HG03460 (cell line): ENCODE measurements around the gene TECPR1.

Experiments used
- ATAC-seq: cut with Tn5 transposase; IDR thresholded peaks from one replicate; pipeline ENCODE4 v1.9.1; 2021; ENCODE audit not compliant: unreplicated experiment

Gene TECPR1, protein sequence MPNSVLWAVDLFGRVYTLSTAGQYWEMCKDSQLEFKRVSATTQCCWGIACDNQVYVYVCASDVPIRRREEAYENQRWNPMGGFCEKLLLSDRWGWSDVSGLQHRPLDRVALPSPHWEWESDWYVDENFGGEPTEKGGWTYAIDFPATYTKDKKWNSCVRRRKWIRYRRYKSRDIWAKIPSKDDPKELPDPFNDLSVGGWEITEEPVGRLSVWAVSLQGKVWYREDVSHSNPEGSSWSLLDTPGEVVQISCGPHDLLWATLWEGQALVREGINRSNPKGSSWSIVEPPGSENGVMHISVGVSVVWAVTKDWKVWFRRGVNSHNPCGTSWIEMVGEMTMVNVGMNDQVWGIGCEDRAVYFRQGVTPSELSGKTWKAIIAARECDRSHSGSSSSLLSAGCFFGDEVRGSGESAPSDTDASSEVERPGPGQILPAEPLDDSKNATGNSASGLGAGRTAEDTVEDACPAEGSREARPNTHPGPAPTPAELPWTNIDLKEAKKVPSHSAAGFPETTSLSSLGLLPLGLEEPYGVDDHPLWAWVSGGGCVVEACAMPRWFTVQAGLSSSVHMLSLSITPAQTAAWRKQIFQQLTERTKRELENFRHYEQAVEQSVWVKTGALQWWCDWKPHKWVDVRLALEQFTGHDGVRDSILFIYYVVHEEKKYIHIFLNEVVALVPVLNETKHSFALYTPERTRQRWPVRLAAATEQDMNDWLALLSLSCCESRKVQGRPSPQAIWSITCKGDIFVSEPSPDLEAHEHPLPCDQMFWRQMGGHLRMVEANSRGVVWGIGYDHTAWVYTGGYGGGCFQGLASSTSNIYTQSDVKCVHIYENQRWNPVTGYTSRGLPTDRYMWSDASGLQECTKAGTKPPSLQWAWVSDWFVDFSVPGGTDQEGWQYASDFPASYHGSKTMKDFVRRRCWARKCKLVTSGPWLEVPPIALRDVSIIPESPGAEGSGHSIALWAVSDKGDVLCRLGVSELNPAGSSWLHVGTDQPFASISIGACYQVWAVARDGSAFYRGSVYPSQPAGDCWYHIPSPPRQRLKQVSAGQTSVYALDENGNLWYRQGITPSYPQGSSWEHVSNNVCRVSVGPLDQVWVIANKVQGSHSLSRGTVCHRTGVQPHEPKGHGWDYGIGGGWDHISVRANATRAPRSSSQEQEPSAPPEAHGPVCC

DNA sequence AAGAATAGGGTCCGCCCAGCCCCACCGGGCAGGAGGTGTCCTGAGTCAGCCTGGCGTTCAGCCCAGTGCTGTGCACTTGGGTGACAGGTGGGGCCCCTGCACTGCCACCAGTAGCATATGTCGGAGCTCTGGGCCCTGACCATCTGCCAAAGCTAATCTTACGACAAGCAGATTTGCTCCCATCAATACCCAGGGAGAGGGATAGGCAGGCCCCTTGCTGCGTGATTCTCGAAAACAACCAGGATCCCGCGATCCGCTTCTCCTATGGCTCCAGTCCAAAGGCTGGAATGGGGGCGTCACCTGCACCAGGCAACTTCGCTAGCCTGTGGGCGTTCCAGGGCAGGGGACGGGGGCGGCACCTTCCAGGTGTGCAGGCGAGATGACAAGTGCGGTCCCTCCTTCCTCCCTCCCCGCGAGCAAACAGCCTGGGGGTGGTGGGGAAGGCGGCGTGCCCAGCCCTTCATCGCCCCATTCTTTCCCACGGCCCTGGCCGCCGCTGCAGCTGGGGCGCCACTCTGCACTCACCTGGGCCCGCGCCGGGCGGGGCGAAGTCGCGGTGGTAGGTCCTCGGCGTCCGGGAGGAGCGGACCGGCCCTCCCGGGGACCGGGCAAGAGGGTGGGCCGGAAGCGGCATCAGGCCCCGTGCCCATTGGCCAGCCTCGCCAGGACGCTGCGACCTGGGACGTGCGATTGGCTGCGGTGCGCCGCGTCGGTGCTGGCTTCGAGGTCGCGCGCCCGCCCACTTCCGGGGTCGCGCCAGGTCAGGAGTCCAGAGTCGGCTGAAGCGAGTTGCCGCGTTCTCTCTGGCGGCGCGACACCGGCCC is at the start of gene TECPR1:
Gene TECPR1, minus strand, starts transcription at position 632 of the 824 bp plus-strand sequence. CDS start 6,086 bp downstream, outside the sequence.
- ATAC-seq = peak; percentile 97

DNA sequence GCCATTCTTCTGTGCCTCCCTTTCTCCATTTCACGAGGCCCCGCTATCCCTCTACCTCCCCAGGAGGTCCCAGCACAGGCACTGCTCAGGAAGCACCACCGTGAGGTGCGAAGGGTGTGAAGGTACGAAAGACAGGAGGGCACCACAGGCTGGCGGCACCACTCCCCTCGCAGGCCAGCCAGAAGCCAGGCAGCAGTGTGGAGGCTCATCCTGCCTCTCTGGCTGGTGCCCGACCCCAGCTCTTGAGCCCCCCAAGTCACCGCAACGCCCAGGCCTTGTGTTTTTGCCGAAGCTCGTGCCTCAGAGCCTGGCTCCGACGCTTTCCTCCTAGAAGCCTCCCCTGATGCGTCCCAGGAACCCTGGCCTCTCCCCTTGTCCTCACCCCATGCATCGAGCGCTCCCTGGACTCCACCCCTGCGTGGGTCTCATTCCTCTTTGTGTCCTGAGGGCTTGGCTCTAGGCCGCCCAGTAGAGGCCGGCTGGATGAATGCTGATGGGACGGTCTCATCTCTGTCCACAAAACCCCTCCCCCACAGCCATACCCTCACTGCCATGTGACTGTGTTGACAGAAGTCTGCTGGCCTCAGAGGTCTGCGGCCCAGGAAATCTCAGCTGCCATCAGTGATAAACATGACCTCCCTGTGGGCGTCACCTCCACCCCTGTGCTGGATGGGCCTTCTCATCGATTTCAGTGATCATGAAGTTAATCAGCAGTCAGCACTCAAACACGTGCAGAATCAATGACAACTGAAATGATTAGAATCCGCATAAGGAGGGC is 48.8 kb upstream of the TECPR1 start:
- ATAC-seq = no peak

DNA sequence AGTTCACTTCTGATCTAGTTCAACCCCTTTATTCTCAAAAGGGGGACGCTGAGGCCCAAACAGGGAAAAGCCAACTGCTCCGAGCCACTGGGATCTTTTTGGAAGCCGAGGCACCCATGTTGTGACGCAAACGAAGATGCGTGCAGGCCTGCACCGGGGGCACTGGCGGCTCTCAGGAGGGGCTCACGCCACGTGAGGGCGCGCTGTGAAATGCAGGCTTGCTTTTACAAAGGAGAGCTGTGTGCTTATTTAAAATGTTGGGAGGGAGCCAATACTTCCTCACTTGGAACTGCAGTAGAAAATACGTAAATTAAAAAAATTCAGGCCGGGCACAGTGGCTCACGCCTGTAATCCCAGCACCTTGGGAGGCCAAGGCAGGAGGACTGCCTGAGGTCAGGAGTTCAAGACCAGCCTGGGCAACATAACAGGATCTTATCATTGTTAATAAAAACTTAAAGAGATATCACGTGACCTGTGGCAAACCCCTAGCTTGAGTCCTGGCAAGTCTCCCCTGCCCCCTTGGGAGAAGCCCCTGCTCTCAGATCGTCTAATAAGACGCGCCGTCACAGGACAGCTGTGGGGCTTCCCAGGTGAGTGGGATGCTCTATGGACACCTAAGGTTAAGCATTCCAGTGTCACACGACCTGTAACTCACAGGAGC is 45.7 kb upstream of the TECPR1 start:
- no peak for ATAC-seq

DNA sequence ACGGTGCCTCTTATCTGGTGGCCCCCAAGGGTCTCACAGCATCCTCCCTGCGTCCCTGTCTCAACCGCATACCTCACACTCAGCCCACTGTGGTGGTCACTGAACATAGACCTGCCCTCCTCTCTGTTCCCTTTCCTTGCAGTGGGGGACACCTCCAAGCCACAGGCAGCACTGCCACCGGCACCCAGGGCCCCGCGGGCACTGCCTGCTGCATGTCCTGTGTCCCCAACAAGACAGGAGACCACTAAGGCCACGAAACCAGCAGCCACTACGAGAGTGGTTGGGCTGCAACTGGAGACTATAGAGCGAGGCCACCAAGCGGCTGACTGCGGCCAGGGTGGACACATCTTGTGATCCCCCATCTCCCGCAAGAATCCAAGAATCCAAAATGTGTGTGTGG is 44.8 kb upstream of the TECPR1 start:
- no peak for ATAC-seq

DNA sequence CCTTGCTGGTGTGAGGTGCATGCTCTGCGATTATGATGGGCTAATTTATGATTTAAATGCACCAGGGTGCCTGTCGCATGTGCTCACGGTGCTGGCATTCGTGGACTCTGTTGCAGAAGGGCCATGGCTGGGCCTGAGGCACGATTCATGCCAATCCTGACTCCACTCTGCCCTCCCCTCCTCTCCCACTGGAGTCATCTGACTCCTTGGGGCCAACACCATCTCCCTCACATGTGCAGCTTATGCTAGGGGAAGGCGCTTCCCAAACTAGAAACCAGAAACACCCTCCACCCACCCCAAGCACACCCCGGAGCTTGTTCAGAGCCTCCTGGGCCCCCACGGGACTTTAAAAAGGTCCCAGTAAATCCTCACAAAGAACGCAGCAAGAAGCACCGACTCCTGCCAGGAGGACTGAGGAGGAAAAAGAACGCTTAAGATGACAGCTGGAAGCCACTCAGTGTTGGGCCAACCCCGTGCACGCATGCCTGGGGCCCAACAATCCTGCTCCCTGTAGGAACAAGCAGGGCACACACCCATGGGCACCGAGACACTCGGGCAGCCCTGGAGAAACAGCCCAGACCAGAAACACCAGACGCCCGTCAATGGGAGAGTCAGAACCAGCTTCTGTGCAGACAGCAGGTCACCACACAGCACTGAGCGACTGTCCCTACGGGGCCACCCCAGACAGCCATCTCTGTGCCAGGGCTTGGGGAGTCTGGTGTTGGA is 43.6 kb upstream of the TECPR1 start:
- no peak for ATAC-seq

DNA sequence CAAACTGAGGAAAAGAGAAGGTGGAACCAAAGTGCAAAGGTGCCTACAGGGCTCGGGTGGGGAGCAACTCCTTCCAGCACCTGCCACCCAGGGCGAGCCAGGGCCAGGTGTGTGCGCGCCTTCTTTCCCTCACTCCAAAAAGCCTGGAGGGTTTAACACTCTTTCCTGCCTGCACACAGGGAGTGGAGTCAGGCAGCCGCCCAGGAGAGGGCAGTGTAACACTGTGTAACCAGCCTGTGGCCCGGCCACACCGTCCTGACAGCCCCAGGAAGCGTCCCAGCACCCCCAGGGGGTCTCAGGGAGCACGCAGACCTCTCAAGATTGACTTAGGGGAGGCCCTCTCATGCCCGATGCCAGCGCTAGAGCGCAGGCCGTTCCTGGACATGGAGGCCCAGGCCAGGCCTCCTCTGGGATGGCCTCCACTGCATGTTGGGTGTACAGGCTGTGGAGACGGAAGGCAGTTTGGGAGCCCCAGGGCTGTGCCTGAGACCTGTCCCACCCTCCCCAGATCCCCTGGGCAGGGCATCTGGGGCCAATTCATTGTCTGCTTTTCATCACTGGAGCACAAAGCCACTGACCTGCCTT is 42.9 kb upstream of the TECPR1 start:
- ATAC-seq = peak; percentile 69

DNA sequence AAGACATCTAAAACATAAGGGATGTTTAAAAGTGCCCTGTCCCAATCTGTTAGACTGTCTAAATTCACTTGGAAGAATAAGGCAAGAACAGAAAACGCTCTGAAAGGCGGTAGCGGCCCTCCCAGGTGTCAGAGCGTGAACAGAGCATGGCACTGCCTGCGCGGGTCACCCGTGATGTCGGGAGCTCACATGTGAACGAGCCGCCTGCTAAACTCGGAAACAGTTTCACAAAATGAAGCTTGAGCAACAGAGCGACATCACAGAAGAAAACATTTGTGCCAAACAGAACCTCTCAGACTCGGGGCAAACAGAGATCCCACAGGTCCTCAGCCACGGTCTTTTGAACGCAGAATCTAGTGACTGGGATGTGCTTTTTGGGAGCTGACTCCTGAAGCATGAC is 42.3 kb upstream of the TECPR1 start:
- ATAC-seq = no peak

DNA sequence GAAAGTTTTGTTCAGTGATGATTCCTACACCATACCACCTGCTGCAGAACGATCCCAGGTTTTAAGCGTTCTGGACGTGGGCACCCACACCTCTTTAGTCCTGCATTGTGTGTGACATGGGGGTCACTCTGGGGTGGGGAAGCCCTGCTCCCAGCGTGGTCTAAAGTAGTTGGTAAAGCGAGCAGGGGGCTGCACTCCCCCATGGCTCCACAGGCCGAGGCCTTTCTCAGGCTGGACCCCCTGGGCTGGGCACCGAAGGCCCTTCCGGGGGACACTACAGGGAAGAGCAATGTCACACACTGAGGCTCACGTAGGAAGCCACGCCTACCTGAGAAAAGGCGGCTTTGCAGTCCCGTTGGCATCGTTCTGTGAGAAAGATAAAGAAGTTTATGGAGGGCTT is 41.7 kb upstream of the TECPR1 start:
- ATAC-seq = no peak

DNA sequence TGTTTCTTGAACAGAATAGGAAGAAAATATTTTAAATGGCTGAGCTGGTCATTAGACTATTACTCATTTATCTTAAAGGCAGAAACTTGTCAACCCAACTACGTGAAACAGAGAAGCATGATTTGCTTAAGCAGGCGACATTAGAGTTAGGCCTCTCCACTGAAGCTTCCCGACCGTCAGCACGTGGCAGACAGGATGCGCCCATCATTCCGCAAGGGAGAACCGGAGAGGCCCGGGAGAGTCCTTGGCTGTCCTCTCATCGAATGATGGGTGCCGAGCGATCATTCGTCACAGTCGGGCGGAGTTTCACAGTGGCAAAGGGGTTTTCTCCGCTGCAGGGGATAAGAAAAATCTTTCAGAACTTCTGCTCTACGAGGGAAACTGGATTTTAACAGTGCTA is 41.2 kb upstream of the TECPR1 start:
- no peak for ATAC-seq

DNA sequence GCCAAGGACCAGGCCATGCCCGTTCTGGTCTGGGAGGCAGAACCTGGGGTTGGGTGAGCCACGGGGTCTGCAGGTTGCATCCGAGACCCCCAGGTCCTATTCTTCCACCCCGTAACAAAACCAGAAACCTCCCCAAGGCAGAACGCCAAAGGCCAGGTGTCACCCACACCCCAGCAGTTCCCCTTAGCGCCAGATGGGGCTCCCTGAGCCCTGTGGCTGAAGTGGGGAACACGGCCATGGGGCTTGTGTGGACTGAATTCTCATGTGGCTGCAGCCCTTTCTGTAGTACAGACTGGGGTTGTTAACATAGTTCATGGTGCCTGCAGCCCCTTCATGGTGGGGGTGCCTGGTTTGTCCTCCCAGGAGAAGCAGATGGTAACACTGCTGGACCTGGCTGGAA is 39.7 kb upstream of the TECPR1 start:
- ATAC-seq = no peak

DNA sequence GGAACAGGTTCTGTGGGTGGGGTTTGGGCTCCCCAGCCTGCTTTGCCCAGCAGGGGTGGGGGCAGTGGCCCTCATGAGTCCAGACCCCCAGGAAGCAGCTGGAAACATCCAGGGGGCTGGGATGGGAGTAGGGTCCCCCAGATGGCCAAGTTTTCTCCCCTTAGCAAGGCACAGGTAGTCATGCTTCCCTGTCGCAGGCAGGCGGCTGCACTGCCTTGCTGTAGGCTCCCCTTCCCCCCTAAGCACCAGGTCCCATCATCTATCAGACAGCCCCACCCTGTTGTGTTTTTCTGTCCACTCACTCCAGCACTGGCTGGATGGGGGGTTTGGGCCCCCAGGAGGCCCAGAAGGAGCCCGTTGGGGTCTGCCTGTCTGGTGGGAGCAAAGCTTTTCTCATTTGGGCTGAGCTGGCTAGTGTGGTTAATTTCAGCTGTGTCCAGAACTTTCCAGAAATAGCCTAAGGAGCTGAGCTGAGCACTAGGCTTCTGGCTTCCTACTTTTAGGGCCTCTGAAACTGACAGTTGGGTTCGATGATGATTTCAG is 37.4 kb upstream of the TECPR1 start:
- no peak for ATAC-seq

DNA sequence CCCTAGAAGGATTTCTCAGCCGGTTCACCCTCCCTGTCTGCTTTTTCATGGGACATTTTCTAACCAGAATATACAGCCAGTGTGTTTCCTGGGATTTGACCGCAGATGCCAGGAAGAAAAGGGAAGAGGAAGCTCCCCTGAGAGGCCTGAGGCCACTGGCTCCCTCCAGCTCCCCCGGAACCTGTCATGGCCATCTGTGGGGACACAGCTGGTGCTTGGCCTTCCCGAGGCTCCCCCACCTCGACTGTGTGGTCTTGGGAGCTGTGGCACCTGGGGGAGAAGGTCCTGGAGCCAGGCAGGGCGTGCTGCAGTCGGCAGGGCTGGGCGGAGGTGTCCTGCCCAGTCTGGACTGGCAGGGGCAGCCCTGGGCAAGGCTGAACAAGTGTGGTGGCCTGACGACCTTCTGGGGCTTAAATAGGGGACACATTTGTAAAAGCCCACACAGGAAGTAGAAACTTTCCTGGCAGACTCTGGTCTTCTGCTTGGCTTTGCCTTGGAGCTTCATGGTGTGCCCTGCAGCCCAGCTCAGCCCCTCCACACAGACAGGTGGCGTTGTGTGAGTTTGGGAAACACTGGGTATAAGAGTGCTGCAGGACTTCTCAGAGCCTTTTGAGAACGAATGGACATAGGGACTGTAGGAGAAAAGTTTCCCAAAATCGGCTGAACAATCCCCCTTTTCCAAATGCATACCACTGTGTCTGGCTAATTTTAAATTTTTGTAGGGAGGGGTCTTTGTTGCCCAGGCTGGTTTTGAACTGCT is 36.2 kb upstream of the TECPR1 start:
- no peak for ATAC-seq

DNA sequence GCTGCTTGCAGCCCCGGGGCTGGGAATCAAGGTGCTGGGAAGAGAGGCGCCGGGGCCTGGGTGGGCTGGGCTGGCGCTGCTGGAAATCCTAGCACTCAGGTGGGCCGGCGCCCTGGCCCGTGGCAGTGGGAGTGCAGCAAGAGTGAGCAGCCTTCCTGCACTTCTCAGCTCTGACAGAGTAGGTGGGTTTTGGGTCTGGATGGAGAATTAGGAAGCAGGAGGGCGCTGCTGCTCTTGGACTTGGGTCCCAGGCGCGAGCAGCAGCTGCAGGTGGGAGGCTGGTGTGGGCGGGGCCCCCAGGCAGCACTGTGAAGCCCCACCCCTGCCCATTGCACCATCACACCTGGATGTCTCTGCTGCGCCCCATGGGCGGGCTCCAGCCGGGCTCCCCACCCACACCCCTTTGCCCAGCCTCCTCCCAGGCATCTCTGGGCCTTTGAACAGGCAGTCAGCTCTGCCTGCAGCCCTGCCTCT is 35.5 kb upstream of the TECPR1 start:
- ATAC-seq = no peak

DNA sequence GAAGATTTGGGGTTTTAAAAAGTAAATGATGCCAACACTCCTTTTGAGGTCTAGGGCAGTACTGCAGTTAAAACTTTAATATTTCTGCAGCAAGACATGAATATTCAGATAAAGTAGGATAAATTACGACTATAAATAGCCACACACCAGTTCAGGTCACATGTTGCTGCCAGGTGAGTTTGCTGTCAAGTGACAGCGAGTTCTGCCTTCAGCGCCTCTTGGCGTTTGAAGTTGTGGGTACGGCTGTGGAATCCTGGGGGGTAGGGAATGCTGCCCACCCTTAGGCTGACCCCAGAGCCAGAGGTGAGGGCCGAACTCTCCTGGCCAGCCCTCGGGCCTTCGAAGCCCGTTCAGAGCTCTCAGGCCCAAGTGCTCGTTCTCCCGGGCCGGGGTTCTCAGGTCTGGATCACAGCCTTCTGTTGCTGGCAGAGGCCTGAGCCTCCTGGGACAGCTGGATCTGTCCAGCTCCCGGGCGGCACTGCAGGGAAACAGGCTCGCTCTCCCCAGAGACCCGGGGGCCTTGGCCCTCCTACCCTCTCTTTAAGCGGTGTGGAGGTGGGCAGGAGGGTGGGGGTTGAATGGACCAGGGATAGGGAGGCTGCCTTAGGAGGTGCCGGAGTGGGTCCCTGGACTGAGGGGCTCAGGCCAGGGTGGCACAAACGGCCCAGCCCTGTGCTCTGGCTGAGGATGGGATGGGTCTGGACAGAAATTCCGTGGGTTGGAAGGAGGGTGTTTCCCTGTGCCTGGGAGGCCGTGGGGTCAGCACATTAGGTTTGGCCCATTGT is 34.9 kb upstream of the TECPR1 start:
- no peak for ATAC-seq

DNA sequence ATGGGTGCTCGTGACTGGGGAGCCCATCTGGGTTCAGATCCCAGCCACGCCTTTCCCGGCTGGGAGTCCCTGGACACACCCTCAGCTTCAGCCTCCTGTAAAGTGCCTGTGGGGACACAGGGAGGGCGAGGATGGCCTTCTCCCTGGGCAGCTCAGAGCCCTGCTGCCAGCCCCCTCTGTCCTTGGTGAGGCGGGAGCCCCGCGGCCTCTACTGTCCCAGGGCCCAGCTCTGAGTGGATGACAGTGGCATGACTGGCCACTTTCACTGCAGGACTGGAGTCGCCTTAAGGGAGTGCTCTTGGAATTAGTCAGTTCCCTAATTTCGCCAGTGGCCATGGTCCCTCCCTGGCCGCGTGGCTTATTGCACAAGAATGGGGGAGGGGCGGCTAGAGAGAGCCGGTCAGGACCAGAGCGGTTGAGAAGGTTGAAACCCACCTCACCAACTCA is 34.1 kb upstream of the TECPR1 start:
- no peak for ATAC-seq
